Stimulated activated CD4-positive, alpha-beta T cell treated with anti-CD3 and anti-CD28 coated beads, Interleukin-4, amount 100 ng/mL, for 4 hours (primary cell): ENCODE data around the gene TAP2.

ENCODE experiments used
- DNase-seq, 2 experiments: peaks; one replicate each; pipeline ENCODE4 v3.0.0-alpha.2; 2020

TAP2 gene

DNA sequence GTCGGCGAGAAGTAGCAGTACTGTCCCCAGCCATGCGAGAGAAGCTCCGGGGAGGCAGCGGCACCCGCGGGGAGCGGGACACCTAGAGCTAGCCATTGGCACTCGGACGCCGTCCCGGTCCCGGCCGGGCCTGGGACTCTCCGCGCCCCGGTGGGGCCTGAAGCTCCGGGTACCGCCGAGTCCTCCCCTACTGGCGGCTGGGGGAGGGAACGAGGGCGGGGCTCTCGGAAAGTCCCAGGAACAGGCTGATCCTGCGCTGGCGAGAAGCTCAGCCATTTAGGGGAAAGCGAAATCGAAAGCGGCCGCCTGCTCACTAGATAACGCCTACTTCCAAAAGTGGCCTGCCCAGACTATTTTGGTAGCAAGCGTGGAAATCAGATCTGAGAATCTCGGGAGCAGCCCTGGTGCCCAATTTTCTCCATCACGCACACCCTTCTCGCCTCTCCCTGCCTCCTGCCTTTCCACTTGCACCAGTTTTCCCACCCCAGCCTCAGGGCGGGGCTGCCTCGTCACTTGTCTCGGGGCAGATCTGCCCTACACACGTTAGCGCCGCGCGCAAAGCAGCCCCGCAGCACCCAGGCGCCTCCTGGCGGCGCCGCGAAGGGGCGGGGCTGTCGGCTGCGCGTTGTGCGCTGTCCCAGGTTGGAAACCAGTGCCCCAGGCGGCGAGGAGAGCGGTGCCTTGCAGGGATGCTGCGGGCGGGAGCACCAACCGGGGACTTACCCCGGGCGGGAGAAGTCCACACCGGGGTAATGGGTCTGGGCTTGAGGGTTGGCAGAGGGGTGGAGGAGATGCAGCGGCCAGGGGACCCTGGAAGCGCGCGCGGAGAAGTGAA lies 15.2 kb upstream of the TAP2 start, which contains the start of the genes PSMB9 and TAP1:
Gene PSMB9 (plus strand): TSS at position 652 of the 835 bp plus-strand sequence. CDS start 38 bp downstream, at position 690.
Gene TAP1 (minus strand): TSS at position 164 of the 835 bp plus-strand sequence. CDS start 68 bp downstream, at position 96.
- peak; percentile 95 to 98 for DNase-seq

DNA sequence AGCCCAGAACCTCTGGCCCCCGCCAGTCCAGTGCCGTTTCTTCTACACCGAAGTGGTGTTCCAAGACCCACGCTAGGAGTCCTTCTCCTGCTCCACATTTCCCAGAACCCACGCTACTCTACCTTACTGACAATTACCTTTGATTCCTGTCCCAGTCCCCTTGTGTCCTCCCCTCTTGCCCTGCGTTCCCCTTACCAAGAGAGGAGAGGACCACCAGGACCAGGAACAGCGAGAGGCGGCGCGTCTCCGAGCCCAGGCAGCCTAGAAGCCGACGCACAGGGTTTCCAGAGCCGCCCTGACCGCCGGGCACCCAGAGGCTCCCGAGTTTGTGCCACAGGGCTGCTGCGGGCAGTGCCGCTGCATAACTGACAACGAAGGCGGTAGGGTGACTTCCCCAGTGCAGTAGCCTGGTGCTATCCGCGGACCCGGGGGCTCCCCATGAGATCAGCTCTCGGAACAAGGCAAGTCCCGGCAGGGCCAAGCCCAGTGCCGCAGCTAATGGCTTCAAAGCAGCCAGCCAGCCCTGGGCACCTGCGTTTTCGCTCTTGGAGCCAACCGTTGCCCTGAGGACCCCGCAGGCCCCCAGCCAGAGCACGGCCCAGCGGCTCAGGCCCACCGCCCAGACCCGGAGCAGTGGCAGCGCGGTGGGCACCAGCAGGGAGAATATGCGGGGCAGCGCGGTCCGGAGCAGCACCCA lies 14.5 kb upstream of the TAP2 start:
- peak; percentile 45 to 52 for DNase-seq

DNA sequence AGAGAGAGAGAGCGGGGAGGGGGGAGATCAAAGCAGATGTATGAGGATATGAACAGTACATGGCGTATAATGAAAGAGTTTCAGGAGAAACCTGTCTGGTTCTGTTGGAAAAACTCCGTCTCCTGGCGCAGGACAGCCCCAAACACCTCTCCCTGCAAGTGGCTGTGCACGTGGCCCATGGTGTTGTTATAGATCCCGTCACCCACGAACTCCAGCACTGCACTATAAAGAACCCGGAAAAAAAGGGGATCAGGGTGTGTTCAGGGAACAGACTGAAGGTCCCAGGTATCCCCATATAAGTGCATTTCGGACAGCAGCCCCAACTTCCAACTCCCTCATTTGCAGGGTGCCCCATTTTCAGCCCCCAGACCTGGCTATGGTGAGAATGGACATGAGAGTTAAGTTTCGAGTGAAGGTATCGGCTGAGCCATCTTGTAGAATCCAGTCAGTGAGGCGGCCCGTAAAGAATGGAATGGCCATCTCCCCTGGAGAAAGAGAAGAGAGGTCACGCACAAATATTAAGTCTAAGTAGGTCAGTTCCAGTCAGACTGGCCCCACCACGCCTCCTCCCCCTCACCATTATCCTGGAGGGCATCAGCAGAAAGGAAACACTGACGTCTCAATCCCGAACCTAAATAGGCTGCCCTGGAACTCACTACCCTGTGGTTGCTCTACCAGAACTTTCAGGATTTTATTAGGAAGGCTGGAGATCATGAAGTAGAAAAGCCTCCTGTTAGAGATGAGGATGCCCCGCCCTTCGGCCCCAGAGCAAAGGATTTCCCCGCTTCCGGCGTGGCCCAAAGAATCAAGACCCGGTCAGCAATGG lies 13.7 kb upstream of the TAP2 start:
- DNase-seq: peak in 1 of 2 experiments; percentile 48

DNA sequence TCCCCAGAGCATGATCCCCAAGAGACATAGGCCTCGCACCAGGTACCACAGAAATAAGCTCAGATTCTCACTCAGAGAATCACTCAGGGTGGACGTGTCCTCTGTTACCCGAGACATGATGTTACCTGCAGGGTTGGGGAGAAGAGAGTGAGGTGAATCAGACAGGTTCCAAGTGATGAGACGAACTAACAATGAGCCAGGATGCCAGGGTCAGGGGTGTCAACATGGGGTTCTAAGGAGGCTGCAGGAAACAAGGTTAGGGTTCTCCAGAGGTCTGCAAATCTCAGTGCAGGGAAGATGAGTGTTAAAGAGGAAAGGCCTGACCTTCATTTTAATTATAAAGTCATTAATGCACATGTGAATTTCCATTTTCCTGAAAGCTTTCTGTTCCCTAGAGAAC lies 12.5 kb upstream of the TAP2 start:
- DNase-seq: no peak

DNA sequence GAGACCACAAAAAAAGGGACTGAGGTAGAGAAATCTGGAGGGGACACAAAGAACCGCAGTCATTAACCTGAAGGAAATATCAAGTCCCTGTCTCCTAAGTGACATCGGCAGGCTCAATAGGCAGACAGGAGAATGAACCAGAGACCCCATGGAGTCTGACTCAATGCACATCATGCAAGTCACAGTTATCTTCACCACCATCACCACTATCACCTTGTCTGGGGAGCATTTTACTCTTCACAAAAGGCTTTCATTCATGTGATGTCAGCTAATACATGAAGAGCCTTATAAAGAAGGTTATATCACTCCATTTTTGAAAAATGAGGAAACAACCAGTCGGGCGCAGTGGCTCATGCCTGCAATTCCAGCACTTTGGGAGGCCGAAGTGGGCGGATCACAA lies 10.6 kb upstream of the TAP2 start:
- DNase-seq: no peak

DNA sequence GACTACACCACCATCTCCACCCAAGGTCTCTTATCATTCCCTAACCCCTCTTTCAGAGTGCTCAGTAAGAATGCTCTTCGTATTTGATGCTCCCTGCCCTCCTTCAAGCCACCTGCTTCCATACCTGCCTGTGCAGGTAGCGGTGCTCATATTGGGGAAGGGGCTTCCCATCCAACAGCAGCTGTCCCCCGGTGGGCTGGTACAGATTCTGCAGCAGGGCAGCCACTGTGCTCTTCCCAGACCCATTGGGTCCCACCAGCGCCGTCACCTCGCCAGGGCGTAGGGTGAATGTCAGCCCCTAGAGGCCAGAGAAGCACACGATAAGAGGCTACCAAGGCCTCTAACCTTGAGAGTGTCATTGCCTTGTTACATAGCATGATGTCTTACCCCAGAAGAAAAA lies 9.3 kb upstream of the TAP2 start:
- DNase-seq: no peak

DNA sequence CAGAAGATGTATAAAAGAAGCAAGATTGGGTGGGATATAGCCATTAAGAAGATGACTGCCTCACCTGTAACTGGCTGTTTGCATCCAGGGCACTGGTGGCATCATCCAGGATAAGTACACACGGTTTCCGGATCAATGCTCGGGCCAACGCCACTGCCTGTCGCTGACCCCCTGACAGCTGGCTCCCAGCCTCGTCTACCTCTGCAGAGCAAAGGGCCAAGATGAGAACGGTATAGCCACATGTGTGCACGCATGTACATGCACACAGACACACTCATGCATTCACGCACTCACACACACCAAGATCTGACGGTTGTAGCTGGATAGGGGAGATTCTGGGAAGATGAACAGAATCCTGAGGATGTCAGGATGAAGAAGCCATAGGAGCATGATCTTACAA lies 8.5 kb upstream of the TAP2 start:
- no peak for DNase-seq

DNA sequence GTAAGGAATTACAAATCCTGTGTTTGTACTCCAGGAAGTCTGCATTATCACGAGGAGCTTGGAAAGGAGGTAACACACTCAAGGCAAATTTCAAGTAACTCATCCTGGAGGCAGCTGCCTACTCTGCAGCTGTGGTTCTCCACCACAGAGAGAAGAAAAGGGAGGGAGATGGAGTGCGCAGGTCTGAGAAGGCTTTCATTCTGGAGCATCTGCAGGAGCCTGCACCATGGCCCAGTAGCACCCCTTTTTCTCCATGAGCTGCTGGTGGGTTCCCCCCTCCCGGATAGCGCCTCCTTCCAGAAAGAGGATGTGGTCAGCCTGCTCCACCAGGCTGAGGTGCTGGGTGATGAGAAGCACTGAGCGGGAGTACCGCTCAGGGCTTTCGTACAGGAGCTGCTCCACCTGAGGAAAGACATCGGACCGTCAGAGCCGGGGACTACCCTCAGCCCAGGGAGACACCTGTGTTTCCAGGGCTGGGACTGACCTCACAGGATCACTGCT lies 6.9 kb upstream of the TAP2 start:
- peak; percentile 31 to 37 for DNase-seq

DNA sequence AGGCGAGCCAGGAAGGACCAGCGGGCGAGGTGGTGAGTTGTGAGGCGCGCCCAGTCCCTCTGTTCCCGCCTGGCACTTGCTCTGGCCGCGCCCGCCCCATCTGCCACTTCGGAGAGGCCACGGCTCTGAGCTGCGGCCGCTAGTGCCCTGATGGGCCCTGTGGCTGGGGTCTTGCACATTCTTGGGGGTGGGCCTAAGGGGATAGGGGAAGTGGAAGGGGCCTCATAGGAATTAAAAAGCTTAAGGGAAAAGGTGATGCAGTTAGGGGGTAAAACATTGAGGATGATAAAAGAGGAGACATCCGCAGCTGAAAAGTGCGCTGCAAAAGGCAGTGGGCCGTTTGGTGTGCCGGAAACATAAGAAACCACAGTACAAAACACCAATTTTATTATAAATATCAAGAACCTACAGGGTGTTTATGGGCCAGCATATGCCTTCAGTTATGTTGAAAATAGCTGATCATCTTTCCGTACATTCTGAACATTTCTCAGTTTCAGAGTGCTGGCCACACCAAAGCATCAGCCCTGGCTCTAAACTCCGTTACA lies 6.4 kb upstream of the TAP2 start:
- no peak for DNase-seq

DNA sequence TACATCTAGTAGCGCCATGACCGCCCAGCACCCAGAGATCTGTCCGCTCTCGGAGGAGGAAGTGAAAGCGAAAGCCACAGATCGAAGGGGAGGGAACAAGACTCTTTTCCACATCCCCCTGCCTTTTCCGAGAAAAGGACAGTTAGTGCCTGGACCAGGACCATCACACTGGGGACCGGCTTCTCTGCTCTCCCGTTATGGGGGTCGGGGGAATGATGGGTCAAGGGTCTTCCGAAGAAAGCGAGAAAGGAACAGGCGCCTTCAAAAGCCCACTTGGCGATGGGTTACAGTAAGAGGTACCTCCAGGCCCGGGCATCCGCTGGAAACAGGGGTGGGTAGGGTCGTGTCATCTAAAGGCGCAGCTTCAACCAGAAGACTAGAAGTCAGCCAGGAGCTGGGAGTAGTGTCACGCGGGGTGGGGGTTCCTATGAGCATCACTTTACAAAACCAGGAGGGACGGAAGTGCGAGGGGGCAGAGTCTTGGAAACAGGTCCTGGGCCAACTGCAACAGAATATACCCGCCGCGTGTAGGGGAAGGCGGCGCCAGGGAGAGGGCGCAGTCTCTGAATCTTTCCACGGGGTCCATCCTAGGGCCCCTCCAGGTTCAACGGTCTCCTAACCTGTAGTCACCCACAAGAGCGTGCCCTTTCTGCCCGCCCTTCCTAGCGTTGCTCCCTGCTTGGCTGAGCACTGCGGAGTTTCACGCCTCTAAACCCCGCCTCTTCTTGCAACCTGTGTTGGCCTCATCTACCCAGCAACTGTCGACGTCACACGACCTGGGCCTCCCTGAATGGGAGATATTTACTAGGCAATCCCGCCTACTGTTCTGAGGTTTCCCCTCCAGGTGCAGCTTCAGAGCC lies 5.7 kb upstream of the TAP2 start, which contains the start of gene PSMB8:
Gene PSMB8 (minus strand): TSS at position 69 of the 860 bp plus-strand sequence. CDS start 51 bp downstream, at position 18.
- peak; percentile 95 to 99 for DNase-seq

DNA sequence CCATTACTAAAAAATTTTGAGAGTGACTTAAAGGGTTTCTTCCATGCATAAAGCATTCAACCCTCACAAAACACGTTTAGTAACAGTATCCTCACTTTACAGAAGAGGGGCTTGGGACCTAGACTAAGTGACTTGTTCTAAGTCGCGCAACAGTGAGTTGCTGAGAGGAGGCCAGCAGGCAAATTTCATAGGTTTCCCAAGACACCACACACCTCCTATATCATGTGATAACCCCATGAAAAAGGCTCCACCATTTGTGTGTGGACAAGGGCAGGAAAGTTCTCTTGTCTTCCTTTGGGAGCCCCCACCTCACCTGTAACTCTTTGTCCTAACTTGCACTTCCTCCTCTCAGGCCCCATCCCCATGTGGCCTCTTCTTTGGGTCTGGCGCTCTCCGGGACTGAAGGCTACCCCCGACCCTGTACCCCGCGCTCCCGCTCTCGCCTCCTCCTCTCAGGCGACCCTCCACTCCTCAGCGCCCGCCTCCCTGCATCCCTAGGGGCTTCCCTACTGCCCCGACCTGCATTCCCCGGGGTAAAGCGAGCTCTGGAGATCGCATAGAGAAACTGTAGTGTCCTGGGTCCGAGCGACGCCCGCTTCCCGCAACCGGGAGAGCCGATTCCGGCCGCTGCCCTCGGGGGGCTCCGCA lies 4.9 kb upstream of the TAP2 start:
- DNase-seq: peak in 1 of 2 experiments; percentile 19

DNA sequence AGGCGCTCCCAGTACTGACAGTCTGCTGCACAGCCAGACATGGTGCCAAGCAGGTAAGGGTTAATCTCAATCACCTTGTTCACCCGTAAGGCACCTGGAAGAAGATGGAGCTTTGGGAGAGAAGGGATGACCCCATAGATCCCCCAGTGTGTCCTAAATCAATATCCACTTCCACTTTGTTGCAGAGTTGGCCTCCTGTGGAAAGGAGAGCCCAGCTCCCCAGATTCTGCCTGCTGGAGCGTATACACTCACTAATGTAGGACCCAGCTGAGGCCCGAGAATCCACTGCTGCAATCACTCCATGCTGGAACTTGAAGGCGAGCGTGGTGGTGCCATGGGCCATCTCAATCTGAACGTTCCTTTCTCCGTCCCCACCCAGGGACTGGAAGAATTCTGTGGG lies 4.2 kb upstream of the TAP2 start:
- DNase-seq: no peak

DNA sequence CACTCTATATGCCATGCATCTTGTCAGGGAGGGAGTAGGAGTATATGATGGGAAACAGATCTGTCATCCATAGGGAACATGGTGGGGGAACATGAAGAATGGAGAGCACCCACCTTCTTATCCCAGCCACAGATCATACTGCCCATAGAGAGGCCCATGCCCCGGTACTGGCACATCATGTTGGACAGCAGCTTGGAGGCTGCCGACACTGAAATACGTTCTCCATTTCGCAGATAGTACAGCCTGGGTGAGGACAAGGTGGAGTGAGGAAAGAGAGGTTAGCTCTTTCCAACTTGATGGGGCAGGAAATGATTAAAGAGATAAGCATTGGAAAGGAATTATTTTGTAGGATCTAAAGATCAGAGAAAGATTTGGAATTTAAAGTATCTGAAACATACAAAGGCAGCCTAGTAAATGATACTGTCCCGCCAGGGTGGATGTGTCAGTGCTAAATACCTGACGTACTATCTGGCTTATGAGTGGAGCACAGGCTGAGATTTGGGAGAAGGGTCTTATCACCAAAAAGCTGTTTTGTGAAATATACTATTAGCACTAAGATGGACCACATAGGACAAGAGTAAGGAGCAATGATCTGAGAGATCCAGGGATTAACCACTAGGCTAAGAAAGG lies 3.6 kb upstream of the TAP2 start:
- DNase-seq: no peak

DNA sequence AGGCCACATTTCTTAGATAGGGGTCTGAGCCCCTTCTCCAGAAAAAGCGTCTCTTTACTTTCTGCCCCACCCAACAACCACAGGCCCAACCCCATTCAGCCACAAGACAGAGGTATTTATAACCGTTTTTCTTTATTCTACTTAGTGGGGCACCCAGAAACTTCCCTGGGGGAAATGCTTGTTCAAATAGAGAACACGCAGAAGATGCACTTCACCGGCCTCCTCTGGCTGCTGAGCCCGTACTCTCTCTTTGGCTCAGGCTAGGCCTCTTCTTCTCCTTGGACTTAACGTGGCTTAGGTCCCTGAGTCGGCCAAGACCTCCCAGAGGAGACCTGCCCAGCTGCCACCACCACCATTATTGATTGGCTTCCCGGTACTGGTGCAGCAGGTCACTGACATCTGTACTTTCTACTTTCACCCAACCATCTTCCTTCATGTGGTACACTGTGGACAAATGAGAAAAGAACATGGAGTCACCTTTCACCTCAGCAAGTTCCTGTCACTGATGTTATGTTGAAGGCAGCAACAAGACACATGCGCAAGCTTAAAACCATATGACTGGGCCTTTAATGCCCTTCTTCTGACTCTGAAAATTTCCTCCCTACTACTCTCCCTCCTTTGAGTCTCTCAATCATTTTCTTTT lies 2.2 kb upstream of the TAP2 start:
- DNase-seq: no peak

DNA sequence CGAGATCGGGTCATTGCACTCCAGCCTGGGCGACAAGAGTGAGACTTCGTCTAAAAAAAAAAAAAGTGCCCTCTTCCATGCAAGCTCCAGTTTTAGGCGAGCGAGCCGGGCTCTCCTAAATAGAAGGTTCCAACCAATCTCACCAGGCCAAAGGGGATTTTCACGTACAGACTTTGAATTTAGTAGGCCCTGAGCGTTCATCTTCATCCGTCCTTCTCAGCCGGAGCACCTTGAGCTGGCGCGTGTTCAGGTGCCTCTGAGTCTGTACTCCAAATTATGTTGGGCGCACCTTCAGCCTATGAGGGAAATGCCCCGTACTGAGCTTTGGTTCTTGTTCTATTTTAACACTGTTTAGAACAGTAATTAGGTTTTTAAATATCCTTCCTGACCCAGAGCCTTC lies 817 bp upstream of the TAP2 start:
- no peak for DNase-seq

DNA sequence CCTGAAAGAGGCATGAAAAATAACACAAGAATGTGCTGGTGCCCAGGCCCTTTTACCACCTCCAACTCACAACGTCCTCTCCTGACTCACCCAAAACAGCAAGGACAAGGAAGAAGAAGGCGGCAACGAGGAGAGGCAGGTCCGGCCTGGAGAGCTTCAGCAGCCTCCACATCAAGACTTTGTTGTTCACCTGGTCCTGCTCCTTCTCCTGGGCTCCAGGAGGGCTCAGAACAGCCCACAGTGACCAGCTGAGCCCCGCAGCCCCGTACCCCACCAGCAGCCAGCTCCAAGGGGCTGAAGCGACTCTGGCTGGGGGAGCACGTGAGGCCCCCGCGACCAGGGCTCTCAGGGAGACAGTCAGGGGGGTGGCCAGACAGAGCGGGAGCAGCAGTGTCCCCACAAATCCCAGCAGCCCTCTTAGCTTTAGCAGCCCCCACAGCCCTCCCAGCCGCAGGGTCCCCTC lies 857 bp downstream of the TAP2 start:
- DNase-seq: no peak

DNA sequence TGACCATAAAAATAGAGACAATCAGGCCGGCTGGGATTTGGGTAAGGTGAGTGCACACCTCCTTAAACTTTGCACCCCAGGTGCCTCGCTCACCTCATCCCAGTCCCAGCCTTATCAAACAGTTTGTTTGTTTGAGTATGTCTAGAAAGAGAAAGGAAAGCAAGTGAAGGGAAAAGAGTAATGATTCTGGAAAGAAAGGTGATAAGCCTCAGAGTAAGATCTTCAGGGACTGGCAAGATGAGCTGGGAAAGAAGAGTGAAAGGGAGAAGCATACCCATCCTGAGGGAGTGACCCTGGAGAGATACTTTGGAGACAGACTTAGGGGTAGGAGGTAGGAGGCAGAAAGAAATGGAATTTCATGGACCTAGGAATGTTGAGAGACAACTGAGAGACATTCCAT lies 1.7 kb downstream of the TAP2 start:
- DNase-seq: no peak

DNA sequence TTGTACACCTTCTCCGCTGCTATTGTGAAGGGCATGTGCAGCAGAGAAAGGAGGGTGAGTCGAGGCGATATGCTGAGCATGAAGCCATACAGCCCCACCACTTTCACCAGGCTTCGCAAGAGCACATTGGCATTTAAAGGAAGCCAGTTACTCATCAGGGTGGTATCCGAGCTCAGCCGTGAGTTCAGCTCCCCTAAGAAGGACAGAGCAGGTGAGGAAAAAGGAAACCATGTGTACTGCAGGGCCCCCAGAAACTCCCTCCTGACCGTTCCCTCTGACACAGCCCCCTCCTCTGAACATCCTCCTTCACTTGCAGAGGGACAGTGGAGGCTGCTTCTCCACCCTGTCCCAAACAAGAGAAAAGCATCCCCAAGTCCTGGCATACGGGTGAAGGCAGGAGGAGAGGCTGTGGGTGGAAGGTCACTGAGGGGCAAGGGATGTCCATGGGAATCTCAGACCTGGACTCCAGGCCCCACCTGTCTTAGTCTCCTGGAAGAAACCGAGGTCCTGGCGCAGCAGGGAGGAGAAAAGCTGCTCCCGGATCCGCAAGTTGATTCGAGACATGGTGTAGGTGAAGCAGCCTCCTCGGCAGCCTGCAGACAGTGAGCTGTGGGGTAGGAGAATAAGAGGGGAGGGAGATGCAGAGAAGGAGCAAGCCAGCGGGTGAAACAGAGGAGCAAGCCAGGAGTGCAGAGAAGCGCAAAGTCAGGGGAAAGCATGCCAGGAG lies 3.2 kb downstream of the TAP2 start:
- no peak for DNase-seq

DNA sequence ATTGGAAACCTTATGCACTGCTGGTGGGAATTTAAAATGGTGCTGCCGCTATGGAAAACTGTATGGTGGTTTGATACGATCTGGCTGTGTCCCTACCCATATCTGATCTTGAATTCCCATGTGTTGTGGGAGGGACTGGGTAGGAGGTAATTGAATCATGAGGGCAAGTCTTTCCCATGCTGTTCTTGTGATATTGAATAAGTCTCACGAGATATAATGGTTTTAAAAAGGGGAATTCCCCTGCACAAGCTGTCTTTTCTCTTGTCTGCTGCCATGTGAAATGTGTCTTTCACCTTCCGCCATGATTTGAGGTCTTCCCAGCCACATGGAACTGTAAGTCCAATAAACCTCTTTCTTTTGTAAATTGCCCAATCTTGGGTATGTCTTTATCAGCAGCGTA lies 4.9 kb downstream of the TAP2 start:
- no peak for DNase-seq
